Right ventricle myocardium inferior (tissue), 1 donor: ENCODE data around the gene CDC34. TPM values are rescaled to one million over a fixed set of nuclear protein-coding genes. Genes with fewer than 3 reads are reported as not detected.

ENCODE experiments used
- ATAC-seq: fragments of 200-7000 bp; cut with Tn5 transposase; one replicate; pipeline ENCODE4 v1.9.1; 2020; ENCODE audit warnings: mild to moderate bottlenecking, moderate library complexity
- DNase-seq: peaks from one replicate; pipeline ENCODE4 v3.0.0; 2021; ENCODE audit errors: missing footprints
- intact Hi-C: fragments of 100-400 bp; cut with DNase I; formaldehyde crosslinking; loops from one replicate; pipeline ENCODE4 v1.11.0; 2022
- total RNA-seq: library from RNA; stranded (reverse); fragmentation: NEBNext Ultra II Directional; extraction: Animal tissue kit (Norgen Biotek cat#: 25700); gene quantifications from one replicate; pipeline ENCODE4 v1.2.1, GENCODE V29; 2021
- donor health status: DM: no; HTN: yes; CAD: no; lungs with severe emphysema.

The CDC34 gene
- total RNA-seq, 1 donor from 2014 or later = 109 TPM

DNA sequence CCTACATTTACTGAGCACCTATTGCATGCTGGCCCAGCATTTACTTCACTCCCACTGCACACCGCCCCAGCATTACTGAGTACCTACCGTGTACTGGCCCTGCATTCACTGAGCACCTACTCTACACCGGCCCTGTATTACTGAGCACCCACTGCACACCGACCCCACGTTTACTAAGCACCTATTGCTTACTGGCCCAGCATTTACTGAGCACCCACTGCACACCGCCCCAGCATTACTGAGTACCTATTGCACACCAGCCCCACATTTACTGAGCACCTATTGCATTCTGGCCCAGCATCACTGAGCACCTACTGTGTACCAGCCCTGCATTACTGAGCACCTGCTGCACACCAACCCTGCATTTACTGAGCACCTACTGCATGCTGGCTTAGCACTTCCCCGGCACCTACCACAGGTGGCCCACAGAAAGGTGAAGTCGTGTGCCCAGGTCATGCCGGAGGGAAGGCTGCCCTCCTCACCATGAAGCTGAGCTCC, 17.3 kb upstream of the CDC34 start:
- intact Hi-C loops = no loop called here
- ATAC-seq (no peak), DNase-seq (no peak)

DNA sequence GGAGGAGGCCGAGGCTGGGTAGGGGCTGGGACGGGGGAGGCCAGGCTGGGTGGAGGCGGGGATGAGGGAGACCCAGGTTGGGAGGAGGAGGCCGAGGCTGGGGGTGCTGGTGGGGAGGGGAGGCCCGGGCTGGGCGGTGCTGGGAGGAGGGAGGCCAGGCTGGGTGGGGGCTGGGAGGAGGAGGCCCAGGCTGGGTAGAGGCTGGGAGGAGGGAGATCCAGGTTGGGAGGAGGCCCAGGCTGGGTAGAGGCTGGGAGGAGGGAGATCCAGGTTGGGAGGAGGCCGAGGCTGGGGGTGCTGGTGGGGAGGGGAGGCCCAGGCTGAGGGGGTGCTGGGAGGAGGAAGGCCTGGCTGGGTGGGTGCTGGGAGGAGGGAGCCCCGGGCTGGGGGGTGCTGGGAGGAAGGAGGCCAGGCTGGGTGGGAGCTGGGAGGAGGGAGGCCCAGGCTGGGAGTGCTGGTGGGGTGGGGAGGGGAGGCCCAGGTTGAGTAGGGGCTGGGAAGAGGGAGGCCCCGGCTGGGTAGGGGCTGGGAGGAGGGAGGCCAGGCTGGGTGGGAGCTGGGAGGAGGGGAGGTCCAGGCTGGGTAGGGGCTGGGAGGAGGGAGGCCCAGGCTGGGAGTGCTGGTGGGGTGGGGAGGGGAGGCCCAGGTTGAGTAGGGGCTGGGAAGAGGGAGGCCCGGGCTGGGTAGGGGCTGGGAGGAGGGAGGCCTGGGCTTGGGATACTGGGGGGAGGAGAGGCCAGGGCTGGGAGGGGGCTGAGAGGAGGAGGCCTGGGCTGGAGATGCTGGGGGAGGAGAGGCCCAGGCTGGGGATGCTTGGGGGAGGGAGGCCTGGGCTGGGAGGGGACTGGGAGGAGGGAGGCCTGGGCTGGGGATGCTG, 13.6 kb upstream of the CDC34 start:
- intact Hi-C loops = no loop called here
- DNase-seq (no peak), ATAC-seq (no peak)

DNA sequence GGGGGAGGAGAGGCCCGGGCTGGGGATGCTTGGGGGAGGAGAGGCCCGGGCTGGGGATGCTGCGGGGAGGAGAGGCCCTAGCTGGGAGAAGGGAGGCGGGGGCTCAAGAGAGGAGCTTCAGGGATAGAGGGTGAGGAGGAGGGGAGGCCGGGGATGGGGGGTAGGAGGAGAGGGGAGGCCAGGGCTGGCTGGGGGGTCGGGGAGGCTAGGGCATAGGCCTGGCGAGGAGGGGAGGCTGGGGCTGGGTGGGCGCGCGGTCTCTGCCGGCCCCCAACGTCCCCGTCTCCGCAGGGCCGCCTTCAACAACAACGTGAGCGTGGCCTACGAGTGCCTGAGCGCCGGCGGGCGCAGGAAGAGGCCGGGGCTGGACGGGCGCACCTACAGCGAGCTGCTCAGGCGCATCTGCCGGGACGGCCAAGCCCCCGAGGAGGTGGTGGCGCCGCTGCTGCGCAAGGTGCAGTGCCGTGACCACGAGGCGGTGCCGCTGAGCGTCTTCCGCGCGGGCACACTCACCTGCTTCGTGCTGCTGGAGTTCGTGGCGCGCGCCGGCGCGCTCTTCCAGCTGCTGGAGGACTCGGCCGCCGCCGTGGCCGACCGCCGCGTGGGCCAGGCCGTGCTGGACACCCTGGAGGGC, 12.8 kb upstream of the CDC34 start:
- intact Hi-C loops = no loop called here
- ATAC-seq (no peak), DNase-seq (peak; percentile 50)

DNA sequence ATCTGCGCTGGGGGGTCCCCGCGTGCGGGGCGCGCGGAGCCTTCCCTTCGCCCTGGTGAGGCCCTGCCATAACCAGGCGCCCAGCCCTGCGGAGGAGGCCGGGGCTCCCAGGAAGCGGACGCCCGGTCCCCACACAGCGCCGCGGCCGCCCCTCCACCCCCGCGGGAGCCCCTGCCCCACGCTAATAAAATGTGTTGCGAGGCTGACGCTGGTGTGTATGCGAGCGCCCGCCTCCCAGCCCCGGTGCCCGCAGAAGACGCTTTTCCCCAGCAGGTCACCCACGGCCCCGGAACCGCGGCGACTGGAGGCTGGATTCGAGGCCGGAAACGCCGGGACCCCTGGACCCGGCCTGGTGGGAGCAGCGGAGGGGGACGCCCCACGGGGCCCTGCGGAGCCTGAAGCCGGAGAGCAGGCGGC, 12.1 kb upstream of the CDC34 start:
- ATAC-seq (peak; percentile 3), DNase-seq (peak; percentile 56)
- intact Hi-C loops = no loop called here

DNA sequence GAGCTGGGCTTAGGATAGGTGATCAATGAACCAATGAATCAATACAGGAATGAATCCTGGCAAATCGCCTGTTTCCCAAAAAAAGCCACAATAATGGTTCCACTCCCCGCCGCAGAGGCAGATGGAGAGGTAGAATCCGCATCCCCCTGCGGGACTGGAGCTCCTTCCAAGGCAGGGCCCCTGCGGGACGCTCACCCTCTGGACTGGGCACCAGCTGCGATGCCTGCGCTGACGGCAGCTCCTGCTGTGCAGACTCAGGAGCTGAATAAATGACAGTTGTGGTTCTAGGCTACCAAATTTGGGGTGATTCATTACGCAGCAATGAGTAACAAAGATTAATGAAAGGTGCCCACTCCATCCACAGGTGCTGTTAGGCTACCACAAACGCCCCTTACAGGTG, 8.8 kb upstream of the CDC34 start:
- ATAC-seq = no peak
- DNase-seq = no peak
- intact Hi-C loops = no loop called here

DNA sequence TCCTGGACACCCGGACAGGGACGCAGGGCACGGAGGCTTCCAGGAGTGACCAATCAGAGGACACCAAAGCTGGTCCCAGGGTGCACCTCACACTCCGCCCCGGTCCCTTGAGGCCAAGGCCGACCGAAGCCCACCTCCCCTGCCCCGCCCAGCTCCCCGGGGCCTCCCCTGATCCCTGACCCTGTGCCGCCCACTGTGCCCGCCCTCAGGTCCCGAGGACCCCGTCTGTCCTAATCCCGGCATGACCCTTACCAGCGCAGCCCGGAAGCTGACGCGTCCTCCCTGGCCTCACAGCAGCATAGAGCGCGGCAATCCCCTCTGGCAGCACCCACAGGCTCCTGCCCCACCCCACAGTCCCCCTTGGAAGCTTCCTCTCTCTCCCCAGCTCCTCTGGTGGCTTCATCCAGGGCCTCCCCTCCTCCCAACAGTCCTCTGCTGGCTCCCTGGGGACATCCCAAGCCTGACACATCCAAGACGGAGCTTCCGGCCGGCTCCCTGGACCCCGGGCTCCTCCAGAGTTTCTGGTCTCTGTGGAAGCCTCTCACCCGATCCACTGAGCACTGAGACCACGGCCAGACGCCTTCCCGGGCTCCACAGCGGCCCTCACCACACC, 7.4 kb upstream of the CDC34 start:
- DNase-seq = no peak

DNA sequence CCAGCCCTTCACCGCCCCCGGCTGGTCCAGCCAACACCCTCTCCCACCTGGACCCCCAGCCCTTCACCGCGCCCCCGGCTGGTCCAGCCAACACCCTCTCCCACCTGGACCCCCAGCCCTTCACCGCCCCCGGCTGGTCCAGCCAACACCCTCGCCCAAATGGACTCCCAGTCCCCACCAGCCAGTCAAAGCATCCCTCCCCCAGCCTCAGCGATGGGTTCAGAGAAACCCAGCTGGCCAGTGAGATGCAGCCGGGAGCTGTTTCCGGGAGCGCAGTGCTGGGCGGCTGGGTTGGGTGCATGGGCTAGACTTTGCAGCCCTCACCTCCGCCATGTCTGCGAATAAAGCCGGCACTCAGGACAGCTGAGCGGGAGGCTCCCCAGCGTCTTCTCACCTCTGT, 6.5 kb upstream of the CDC34 start:
- intact Hi-C loops = no loop called here
- no peak for DNase-seq

More for the DNA sequence above, 7.4 kb upstream of the CDC34 start:
- intact Hi-C loops = no loop called here
- peak; percentile 43 for ATAC-seq

DNA sequence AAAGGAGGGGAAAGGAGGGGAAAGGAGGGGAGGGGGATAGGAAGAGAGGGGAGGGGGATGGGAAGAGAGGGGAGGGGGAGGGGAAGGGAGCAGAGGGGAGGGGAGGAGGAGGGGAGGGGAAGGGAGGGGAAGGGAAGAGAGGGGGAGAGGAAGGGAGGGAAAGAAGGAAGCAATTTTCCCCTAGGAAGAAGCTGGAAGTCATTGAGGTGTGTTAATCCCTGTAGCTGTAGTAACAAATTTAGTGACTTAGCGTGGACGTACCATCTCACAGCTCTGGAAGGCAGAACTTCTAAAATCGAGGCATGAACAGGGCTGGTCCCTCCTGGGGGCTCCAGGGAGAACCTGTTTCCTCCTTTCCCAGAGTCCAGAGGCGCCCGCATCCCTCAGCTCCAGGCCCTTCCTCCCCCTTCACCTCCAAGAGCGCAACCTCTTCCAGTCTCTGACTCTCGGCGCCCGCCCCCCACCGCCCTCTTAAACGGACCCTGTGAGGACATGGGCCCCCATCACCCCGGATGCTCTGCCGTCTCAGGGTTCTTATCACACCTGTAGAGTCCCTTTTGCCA, 5.6 kb upstream of the CDC34 start:
- intact Hi-C loops = no loop called here

More for the DNA sequence above, 6.5 kb upstream of the CDC34 start:
- no peak for ATAC-seq

DNA sequence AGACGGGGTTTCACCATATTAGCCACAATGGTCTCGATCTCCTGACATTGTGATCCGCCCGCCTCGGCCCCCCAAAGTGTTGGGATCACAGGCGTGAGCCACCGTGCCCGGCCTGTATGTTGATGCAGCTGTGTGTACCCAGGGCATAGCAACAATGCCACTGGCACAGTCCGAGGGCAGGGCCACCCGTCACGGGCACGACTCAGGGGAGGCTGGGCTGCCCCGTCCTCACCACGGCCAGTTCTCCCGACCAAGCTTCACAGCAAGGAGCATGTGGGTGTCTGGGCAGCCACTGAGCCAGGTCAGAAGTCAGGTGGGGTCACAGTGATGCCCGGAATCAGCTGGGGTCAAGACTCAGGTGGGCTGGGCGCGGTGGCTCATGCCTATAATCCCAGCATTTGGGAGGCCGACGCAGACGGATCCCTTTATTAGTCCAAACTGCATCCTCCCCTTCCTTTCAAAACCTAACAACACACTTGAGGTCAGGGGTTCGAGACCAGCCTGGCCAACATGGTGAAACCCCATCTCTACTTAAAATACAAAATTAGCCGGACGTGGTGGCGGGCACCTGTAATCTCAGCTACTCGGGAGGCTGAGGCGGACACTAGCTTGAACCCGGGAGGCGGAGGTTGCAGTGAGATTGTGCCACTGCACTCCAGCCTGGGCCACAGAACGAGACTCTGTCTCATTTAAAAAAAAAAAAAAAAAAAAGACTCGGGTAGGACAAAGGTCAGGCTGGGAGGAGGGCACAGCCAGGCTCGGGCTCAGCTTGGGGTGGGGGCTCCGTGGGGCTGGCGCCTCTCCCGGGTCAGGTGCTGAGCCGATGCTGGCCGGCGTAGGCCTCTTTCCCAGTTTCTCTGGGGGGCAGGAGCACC, 1.2 kb upstream of the CDC34 start:
- DNase-seq = no peak
- no peak for ATAC-seq
- intact Hi-C loops = loop anchor here (5.0 kb wide), 1 partner anchor 102 kb away; the partner anchor contains the start of gene POLRMT

More for the DNA sequence above, 5.6 kb upstream of the CDC34 start:
- ATAC-seq (no peak), DNase-seq (no peak)

DNA sequence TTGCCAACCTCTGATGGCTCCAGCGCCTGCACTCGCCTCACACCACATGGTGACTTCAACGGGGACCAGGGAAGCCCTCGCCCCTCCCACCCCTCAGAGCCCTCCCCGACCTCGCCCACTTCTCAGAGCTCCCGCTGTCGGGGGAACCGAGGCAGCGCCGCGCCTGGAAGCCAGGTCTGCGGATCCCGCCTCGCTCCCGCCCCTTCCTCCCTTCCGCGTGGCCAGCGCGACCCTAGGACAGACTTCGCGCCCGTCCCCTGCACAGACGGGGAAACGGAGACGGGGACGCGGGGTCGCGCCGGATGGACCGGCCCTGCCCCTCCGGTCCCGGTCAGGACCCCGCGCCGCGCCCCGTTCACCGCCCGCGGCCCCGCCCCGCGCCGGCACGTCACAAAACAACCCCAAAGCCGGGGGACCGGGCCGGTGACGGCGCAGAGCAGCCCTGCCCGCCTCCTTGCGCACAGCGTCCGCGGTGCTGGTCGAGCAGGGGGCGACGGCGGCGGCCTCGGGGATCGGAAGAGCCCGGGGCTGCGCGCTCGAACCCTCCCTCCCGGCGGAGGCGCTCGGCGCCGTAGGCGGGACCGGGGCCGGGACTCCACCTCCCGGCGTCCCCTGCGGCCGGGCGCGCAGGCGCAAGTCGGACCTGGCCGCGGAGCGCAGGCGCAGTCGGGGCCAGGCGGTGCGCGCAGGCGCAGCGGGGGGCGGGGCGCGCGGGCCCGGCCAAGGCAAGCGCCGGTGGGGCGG, 379 bp upstream of the CDC34 start:
- ATAC-seq (peak; percentile 84), DNase-seq (peak; percentile 93)
- intact Hi-C loops = loop anchor here (5.0 kb wide), 1 partner anchor 101 kb away; the partner anchor contains the start of gene POLRMT

DNA sequence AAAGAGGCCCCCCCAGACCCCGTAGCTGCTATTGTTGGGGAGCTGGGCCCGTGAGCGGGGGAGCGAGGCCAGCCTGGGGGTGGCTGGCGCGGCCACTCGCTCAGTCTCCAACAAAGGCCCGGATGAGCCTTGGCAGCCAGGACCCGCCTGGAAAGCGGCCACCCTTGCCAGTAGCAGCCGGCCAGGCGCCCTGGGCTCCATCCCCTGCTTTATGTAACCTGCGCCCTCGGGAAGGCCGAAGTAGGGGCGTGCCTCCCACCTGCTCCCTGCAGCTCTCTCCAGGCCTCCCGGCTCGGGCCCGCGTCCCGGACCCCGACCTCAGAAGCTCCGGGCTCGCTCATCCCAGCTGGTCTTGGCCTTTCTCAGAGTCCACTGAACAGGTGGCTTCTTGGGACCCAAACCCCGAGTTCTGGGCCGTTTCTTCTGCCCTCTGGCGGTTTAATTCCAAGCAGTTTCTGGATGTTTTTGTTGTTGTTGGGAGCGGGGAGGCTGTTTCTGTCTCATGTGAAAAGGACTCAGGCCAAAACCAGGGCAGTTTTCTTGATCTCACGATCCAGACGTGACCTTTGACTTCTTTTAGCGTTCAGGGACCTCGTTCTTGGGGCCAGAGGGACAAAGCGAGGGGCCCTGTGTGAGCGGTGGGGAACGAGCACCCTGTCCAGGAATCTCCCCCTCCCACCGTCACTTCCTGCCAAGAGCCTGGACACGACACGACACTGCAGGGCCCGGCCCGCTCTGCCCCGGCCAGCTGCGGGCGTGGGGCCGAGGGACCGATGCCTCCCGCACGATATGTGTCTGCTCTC, 1.2 kb downstream of the CDC34 start:
- intact Hi-C loops = loop anchor here (2.0 to 5.0 kb wide), 3 partner anchors 26 to 100 kb away; partner anchors contain the start of genes BSG, POLRMT and TPGS1
- ATAC-seq (peak; percentile 65), DNase-seq (peak; percentile 91)

DNA sequence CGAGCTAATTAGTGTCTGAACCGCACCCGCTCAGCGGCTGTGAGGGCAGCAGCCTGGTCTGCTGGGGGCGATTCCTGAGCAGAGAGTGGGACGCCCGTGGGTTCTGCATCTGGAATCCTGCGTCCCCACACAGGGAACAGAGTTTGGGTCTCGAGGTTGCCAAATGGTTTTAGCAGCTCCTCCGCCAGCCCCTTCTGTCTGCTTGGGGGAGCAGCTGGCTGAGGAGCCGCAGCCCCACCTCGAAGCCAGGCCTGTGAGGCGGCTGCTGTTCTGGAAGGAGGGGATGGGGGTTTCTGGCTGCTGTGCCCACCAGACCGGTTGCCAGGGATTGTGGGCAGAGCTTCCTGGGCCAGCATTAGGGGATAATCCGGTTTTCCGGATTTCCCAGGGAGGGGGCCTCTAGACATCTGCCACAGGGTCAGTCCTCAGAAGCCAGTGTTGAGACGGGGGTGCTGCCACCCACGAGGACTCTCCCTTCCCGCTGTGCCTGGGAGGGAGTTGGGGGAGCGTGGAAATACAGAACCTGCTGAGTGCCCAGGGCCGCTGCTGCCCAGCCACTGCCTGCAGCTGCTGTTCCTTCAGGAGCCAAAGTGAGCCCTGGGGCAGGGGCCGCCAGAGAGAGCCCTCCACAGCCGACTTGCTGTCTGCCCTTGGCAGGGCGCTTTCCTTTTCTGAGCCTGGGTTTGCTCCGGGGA, 2.0 kb downstream of the CDC34 start:
- intact Hi-C loops = loop anchor here (2.0 to 5.0 kb wide), 3 partner anchors 27 to 99 kb away; partner anchors contain the start of genes BSG, POLRMT and TPGS1
- no peak for ATAC-seq
- peak; percentile 63 for DNase-seq

DNA sequence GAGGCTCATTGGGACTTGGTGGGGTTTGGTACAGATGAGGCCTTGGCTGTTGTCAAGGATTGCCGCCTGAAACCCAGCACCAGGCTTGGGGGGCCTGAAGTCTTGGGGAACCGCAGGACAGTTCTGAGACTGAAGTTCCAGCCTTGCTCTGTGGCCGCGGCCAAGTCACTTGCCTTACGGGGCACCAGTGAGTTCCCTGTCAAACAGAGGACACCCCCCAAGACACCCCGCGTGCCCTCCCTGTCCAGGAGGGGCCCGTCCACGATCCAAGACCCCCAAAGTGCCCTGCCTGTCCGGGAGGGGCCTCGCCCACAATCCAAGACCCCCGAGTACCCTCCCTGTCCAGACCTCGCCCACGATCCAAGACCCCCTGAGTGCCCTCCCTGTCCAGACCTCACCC, 2.5 kb downstream of the CDC34 start:
- ATAC-seq (no peak), DNase-seq (no peak)
- intact Hi-C loops = loop anchor here (5.0 kb wide), 1 partner anchor 98 kb away; the partner anchor contains the start of gene POLRMT

DNA sequence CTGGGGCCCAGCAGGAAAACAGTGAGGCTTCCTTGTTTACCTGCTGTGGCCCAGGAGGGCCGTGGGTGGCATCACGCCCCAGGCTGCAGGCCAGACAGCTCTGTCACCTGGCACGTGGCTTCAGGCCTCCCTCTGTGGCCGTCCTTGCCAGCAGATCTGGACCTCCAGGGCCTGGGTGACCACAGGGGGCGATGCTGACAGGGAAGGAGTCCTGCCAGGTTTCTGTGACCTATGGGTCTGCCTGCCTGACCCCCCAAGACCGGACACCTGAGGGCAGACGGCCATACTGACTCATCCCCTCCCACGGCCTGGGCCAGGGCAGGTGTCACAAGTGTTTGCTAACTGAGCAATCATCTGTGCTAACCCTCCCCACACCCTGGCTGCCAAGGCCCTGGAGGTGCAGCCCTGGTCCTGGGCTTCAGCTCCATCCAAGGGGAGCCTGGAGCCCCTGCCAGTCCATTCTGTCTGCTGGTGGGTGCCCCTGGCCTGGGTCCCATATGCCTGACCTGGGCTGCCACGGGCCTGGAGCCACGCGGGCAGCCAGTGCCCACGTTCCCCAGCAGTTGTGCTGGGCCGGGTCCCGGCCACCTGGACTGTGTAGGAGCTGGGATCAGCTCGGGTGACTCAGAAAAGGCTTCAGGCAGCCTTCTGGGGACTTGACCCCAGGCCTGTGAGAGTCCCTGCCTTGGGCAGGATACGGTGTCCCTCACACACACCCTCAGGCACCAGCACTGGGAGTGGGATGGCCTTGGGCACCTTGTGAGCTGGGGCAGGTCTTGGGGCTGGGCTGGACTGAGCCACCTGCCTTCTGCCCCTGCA, 3.7 kb downstream of the CDC34 start:
- intact Hi-C loops = no loop called here
- DNase-seq = peak; percentile 61
- ATAC-seq = no peak
